ENCODE measurements around the gene PTPN11. TPM values are rescaled to one million over a fixed set of nuclear protein-coding genes. Genes with fewer than 3 reads are reported as not detected.

Gene PTPN11
- total RNA-seq, 2 donors from 2014 or later, result 81.5 to 82.3 TPM

DNA sequence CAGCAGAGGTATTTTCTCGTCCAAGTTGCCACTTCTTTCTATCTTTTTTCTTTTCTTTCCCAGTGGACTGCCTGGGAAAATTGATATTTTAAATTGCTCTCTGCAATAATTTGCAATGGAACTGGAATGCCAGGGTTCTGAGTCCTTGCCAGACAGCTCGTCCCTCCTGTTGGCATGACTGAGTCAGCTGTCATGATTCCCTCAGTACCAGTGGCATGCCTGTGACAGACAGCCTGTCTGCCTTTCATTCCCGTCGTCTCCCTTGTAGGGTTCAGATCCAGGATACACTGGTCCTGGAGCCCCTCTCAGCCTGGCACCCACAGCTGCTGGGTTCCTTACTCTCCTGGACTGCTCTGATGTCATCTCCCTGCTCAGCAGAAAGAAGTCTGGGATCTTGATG, 84.8 kb downstream of the PTPN11 start:
- TF ChIP-seq CTCF (IDR thresholded peaks at IDR 0.05), result no peak
- no peaks in the 10 kb centered on the region for H3K4me1 ChIP-seq
- H3K27ac ChIP-seq, result no peak overlapping the region
- peaks cover 7% of the 10 kb centered on the region for H3K36me3 ChIP-seq
- no peak overlapping the region for H3K4me3 ChIP-seq
- no peaks in the 10 kb centered on the region for H3K9me3 ChIP-seq
- intact Hi-C loops (cut with DNase I), result no loop called here
- H3K27me3 ChIP-seq, result no peaks in the 10 kb centered on the region
- no peak for DNase-seq
- H3K9ac ChIP-seq (ENCODE audit: low read depth in 2 of 2, low read length in 2 of 2), result no peak overlapping the region

DNA sequence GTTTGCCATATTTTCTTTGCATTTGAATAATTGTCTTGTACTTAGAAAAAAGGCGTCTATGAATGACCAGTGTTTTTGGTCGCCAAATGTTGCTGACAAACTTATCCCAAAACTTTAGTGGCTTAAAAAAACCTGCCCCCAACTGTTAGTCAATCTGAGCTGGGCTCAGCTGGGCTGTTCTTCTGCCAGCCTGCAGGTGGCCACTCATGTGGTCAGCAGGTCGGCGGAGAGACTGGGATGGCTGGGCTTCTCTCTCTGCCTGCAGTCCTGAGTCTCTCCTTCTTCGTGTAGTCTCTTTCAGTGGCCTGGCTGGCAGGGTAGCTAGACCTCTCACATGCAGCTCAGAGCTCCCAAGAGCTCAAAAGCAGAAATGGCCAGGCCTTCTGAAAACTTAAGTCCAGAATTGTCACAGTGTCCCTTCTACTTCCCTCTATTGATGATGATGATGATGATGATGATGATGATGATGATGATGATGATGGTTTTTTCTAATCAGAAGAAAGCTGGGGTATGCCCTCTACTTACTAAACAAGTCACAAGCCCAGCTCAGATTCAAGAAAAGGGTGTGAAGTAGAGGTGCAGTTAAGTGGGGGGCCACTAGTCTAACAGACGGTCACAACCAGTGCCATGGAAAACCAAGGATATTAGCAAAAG, 87.9 kb downstream of the PTPN11 start:
- intact Hi-C loops (cut with DNase I), result no loop called here
- H3K27ac ChIP-seq, result no peak overlapping the region
- TF ChIP-seq CTCF (IDR thresholded peaks at IDR 0.05), result no peak
- H3K4me3 ChIP-seq, result no peak overlapping the region
- no peaks in the 10 kb centered on the region for H3K9me3 ChIP-seq
- DNase-seq, result no peak
- no peaks in the 10 kb centered on the region for H3K27me3 ChIP-seq
- H3K9ac ChIP-seq (ENCODE audit: low read depth in 2 of 2, low read length in 2 of 2), result no peak overlapping the region
- no peaks in the 10 kb centered on the region for H3K4me1 ChIP-seq
- H3K36me3 ChIP-seq, result peaks cover 7% of the 10 kb centered on the region

DNA sequence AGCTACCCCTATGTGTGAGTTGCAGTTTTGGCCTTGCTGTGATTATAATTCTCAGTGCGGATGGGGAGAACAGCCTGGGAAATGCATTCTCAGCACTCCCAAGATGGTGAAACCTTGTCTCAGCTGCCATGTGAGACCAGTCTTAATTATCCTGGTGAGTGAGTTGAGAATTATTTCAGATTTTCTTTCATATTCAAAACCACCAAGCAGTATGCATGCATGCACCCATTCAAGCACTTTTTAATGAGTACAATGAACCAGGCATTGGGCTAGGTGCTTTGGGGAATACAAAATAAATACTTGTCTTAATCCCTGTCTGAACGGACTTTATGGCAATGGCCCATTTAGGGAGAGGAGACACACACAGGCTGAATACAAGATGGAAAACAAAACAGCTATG, 94.7 kb downstream of the PTPN11 start:
- no peak for DNase-seq
- Histone ChIP-seq H3K9me3 (no peaks in the 10 kb centered on the region), H3K27me3 (no peaks in the 10 kb centered on the region), H3K27ac (no peak overlapping the region), H3K36me3 (no peaks in the 10 kb centered on the region), H3K4me1 (no peaks in the 10 kb centered on the region), H3K9ac (ENCODE audit: low read depth in 2 of 2, low read length in 2 of 2) (no peak overlapping the region), H3K4me3 (no peak overlapping the region)
- TF ChIP-seq CTCF (IDR thresholded peaks at IDR 0.05), result no peak
- intact Hi-C loops (cut with DNase I), result no loop called here

GRCh38 chr12:112514456-112514855, 95.7 kb downstream of the PTPN11 start:
- Histone ChIP-seq H3K4me1 (no peaks in the 10 kb centered on the region), H3K4me3 (no peak overlapping the region), H3K27me3 (no peaks in the 10 kb centered on the region), H3K27ac (no peak overlapping the region), H3K9me3 (no peaks in the 10 kb centered on the region), H3K9ac (ENCODE audit: low read depth in 2 of 2, low read length in 2 of 2) (no peak overlapping the region), H3K36me3 (no peaks in the 10 kb centered on the region)
- no peak for DNase-seq
- TF ChIP-seq CTCF (IDR thresholded peaks at IDR 0.05), result no peak
- intact Hi-C loops (cut with DNase I), result no loop called here

DNA sequence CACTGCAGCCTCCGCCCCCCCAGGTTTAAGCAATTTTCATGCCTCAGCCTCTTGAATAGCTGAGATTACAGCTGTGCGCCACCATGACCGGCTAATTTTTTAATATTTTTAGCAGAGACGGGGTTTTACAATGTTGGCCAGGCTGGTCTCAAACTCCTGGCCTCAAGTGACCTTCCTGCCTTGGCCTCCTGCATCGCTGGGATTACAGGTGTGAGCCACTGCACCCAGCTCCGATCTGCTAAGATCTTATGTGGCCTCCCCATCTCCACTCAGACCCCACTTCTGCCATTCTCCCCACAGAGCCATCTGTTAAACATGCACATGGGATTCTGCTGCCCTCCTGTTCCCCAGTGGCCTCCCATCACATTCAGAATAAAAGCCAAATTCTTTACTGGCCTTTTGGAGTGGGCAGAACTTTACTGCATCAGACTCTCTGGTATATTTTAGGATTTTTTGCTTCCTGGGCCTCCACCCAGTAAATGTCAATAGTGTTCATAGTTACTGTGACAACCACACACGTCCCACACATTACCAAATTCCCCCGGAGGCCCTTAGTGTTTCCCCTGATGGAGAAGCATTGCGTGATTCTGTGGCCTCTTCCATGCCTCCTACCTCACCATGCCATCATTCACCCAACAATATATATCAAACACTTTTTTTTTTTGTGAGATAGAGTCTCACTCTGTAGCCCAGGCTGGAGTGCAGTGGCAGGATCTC, 96.3 kb downstream of the PTPN11 start:
- no peaks in the 10 kb centered on the region for H3K4me1 ChIP-seq
- no peak for TF ChIP-seq CTCF (IDR thresholded peaks at IDR 0.05)
- H3K27me3 ChIP-seq, result no peaks in the 10 kb centered on the region
- H3K9me3 ChIP-seq, result no peaks in the 10 kb centered on the region
- H3K36me3 ChIP-seq, result no peaks in the 10 kb centered on the region
- no peak overlapping the region for H3K9ac ChIP-seq (ENCODE audit: low read depth in 2 of 2, low read length in 2 of 2)
- H3K4me3 ChIP-seq, result no peak overlapping the region
- intact Hi-C loops (cut with DNase I), result no loop called here
- H3K27ac ChIP-seq, result no peak overlapping the region
- DNase-seq, result no peak

Data from colonic mucosa (tissue), 4 donors.